PC-9 (cell line): ENCODE results near the gene PRC1. TPM values are rescaled to one million over a fixed set of nuclear protein-coding genes. Genes with fewer than 3 reads are reported as not detected.

Source experiments
- BruUV-seq: library from RNA; stranded (reverse); fragments of 400-500 nt; replicated peaks from 2 replicates; lab custom pipeline; 2021; lab: Mats Ljungman, UMichigan
- CTCF ChIA-PET: fragments of 300-600 bp; sonication (Branson Sonifier 250); formaldehyde crosslinking; loops from one replicate; lab custom pipeline; 2022; ENCODE audit warnings: antibody characterized with exemption; lab: Charles Lee
- POLR2A ChIA-PET: fragments of 300-600 bp; sonication (Branson Sonifier 250); formaldehyde crosslinking; loops from one replicate; lab custom pipeline; 2022; ENCODE audit warnings: antibody characterized with exemption; ENCODE audit not compliant: unreplicated experiment; lab: Charles Lee
- DNase-seq, 2 experiments: peaks; one replicate each; pipeline versions ENCODE4 v3.0.0 to v3.0.0-alpha.2; 2015 to 2022; ENCODE audit warnings: mixed read lengths in 1 of 2
- H2AFZ ChIP-seq: fragments of 200-600 bp; sonication (generic); 2 replicates; pipeline ENCODE4 v1.8.1; 2017; ENCODE audit warnings: antibody characterized with exemption
- H3F3A ChIP-seq: fragments of 200-600 bp; sonication (generic); 2 replicates; pipeline ENCODE4 v1.8.1; 2017; ENCODE audit warnings: antibody characterized with exemption, mild to moderate bottlenecking, low read depth; ENCODE audit not compliant: insufficient read depth
- H3K27ac ChIP-seq: fragments of 200-600 bp; sonication (generic); 2 replicates; pipeline ENCODE4 v1.6.1; 2016; ENCODE audit warnings: mixed run types
- H3K27me3 ChIP-seq: fragments of 200-600 bp; sonication (generic); 2 replicates; pipeline ENCODE4 v1.6.1; 2016; ENCODE audit warnings: low read depth, mixed run types; ENCODE audit not compliant: insufficient read depth
- H3K36me3 ChIP-seq: fragments of 200-600 bp; sonication (generic); 2 replicates; pipeline ENCODE4 v1.6.1; 2016; ENCODE audit warnings: low read depth, mixed run types
- H3K4me1 ChIP-seq: fragments of 200-600 bp; sonication (generic); replicated peaks from 2 replicates; pipeline ENCODE4 v1.6.1; 2016; ENCODE audit warnings: mixed run types; ENCODE audit not compliant: insufficient read depth
- H3K4me2 ChIP-seq: fragments of 200-600 bp; sonication (generic); 2 replicates; pipeline ENCODE4 v1.6.1; 2017; ENCODE audit warnings: mixed run types
- H3K4me3 ChIP-seq: fragments of 200-600 bp; sonication (generic); 2 replicates; pipeline ENCODE4 v1.6.1; 2016; ENCODE audit warnings: mixed run types
- H3K79me2 ChIP-seq: fragments of 200-600 bp; sonication (generic); 2 replicates; pipeline ENCODE4 v1.6.1; 2017; ENCODE audit warnings: low read depth, mixed run types
- H3K9me2 ChIP-seq: fragments of 200-600 bp; sonication (generic); 2 replicates; pipeline ENCODE4 v1.8.1; 2017; ENCODE audit warnings: mild to moderate bottlenecking; ENCODE audit not compliant: insufficient read depth
- H3K9me3 ChIP-seq: fragments of 200-600 bp; sonication (generic); 2 replicates; pipeline ENCODE4 v1.8.1; 2016; ENCODE audit warnings: low read depth; ENCODE audit not compliant: insufficient read depth
- H4K20me1 ChIP-seq: fragments of 200-600 bp; sonication (generic); 2 replicates; pipeline ENCODE4 v1.8.1; 2017; ENCODE audit not compliant: insufficient read depth
- EZH2 ChIP-seq: fragments of 200-600 bp; sonication (generic); IDR thresholded peaks from 2 replicates; pipeline ENCODE4 v1.8.0; 2017; ENCODE audit warnings: antibody characterized with exemption, low read depth
- intact Hi-C: fragments of 100-400 bp; cut with micrococcal nuclease; formaldehyde crosslinking; loops from one replicate; pipeline ENCODE4 v1.10.0; 2022; ENCODE audit not compliant: unreplicated experiment
- total RNA-seq: library from RNA; stranded (reverse); gene quantifications from 2 replicates; pipeline ENCODE4 v1.2.3, GENCODE V29; 2021
- TF ChIP-seq, protein P1 (sequence below): fragments of 200-600 bp; sonication (generic); conservative IDR thresholded peaks from 2 replicates; pipeline ENCODE4 v1.6.1; 2017; ENCODE audit warnings: mixed run types, antibody characterized with exemption, mild to moderate bottlenecking, moderate library complexity

The PRC1 gene
- total RNA-seq, 1 experiment from 2014 or later, result 145 TPM

GRCh38 chr15:90991587-90992285 lies 2.6 kb downstream of the PRC1 start:
- Histone ChIP-seq H3K4me3 (no peak overlapping the region), H3K4me2 (peak overlapping the region; percentile 94; the same call in 1 of the 2 replicates), H4K20me1 (no peaks in the 10 kb centered on the region; the same call in 1 of the 2 replicates), H3K79me2 (peaks cover 82% of the 10 kb centered on the region), H3K4me1 (peaks cover 13% of the 10 kb centered on the region), H3K36me3 (no peaks in the 10 kb centered on the region), H3F3A (peaks cover 4% of the 10 kb centered on the region; the same call in 1 of the 2 replicates), H3K27me3 (no peaks in the 10 kb centered on the region), H2AFZ (no peak overlapping the region), H3K9me2 (no peaks in the 10 kb centered on the region), H3K27ac (no peak overlapping the region), H3K9me3 (no peaks in the 10 kb centered on the region)
- TF ChIP-seq, protein P1, sequence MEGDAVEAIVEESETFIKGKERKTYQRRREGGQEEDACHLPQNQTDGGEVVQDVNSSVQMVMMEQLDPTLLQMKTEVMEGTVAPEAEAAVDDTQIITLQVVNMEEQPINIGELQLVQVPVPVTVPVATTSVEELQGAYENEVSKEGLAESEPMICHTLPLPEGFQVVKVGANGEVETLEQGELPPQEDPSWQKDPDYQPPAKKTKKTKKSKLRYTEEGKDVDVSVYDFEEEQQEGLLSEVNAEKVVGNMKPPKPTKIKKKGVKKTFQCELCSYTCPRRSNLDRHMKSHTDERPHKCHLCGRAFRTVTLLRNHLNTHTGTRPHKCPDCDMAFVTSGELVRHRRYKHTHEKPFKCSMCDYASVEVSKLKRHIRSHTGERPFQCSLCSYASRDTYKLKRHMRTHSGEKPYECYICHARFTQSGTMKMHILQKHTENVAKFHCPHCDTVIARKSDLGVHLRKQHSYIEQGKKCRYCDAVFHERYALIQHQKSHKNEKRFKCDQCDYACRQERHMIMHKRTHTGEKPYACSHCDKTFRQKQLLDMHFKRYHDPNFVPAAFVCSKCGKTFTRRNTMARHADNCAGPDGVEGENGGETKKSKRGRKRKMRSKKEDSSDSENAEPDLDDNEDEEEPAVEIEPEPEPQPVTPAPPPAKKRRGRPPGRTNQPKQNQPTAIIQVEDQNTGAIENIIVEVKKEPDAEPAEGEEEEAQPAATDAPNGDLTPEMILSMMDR, result no peak
- no peak for DNase-seq
- ChIA-PET POLR2A (no interaction called here), CTCF (no interaction called here)
- intact Hi-C loops, result no loop called here
- no TSS peak for BruUV-seq

GRCh38 chr15:90990446-90990845 lies 3.9 kb downstream of the PRC1 start:
- DNase-seq, result no peak
- TF ChIP-seq, protein P1, result no peak
- TF ChIP-seq EZH2, result no peak
- H3K79me2 ChIP-seq, result peaks cover 92% of the 10 kb centered on the region
- no peak overlapping the region for H3K27ac ChIP-seq
- H3F3A ChIP-seq, result peaks cover 4% of the 10 kb centered on the region; the same call in 1 of the 2 replicates
- no TSS peak for BruUV-seq
- no peaks in the 10 kb centered on the region for H3K27me3 ChIP-seq
- no peak overlapping the region for H2AFZ ChIP-seq
- H3K4me3 ChIP-seq, result no peak overlapping the region
- ChIA-PET POLR2A (no interaction called here), CTCF (no interaction called here)
- H4K20me1 ChIP-seq, result no peaks in the 10 kb centered on the region; the same call in 1 of the 2 replicates
- H3K36me3 ChIP-seq, result no peaks in the 10 kb centered on the region
- peaks cover 9% of the 10 kb centered on the region for H3K4me1 ChIP-seq
- intact Hi-C loops, result no loop called here
- H3K9me3 ChIP-seq, result no peaks in the 10 kb centered on the region
- no peaks in the 10 kb centered on the region for H3K9me2 ChIP-seq
- H3K4me2 ChIP-seq, result no peak overlapping the region

DNA sequence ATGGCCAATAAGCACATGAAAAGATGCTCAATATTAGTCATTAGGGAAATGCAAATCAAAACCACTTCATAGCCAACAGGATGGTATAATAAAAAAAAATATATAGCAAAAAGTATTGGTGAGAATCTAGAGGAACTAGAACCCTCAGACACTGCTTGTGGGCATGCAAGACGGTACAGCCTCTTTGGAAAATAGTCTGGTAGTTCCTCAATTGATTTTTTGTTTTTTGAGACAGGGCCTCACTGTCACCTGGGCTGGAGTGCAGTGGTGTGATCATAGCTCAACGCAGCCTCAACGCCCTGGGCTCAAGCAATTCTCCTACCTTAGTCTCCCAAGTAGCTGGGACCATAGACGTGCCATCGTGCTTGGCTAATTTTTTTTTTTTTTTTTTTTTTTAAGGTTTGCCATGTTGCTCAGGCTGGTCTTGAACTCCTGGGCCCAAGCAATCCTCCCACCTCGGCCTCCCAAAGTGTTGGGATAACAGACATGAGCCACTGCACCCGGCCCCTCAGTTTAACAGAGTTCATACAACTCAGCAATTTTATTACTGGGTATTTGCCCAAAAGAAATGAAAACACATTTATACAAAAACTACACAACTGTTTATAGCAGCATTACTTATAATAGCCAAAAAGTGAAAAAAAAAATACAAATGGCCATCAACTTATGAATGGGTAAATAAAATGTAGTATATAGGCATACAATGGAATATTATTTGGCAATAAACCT lies 5.1 kb downstream of the PRC1 start:
- Histone ChIP-seq H3K4me2 (no peak overlapping the region), H3F3A (peaks cover 4% of the 10 kb centered on the region; the same call in 1 of the 2 replicates), H3K9me2 (no peaks in the 10 kb centered on the region), H3K9me3 (no peaks in the 10 kb centered on the region), H4K20me1 (no peaks in the 10 kb centered on the region; the same call in 1 of the 2 replicates), H2AFZ (no peak overlapping the region), H3K27me3 (no peaks in the 10 kb centered on the region), H3K36me3 (no peaks in the 10 kb centered on the region), H3K4me1 (peaks cover 5% of the 10 kb centered on the region; the same call in 1 of the 2 replicates), H3K4me3 (no peak overlapping the region), H3K79me2 (peaks cover 97% of the 10 kb centered on the region), H3K27ac (no peak overlapping the region)
- ChIA-PET CTCF (no interaction called here), POLR2A (no interaction called here)
- BruUV-seq, result no TSS peak
- intact Hi-C loops, result no loop called here
- DNase-seq, result no peak
- TF ChIP-seq, protein P1, result no peak
- TF ChIP-seq EZH2, result no peak
